Breast epithelium (tissue), 3 donors: ENCODE data around the gene STIM1.

ENCODE experiments used
- POLR2AphosphoS5 ChIP-seq, 3 donors: sonication (generic); formaldehyde crosslinking; IDR thresholded peaks; one replicate each; pipeline ENCODE4 v1.6.1; 2017; ENCODE audit warnings: antibody characterized with exemption in 3 of 3
- TF ChIP-seq, protein P1 (sequence below), 3 donors: fragments of 450-650 bp; IDR thresholded peaks; one replicate each; pipeline ENCODE4 v1.5.1; 2016 to 2017; ENCODE audit warnings: antibody characterized with exemption in 3 of 3, mild to moderate bottlenecking in 3 of 3, moderate library complexity in 3 of 3

DNA sequence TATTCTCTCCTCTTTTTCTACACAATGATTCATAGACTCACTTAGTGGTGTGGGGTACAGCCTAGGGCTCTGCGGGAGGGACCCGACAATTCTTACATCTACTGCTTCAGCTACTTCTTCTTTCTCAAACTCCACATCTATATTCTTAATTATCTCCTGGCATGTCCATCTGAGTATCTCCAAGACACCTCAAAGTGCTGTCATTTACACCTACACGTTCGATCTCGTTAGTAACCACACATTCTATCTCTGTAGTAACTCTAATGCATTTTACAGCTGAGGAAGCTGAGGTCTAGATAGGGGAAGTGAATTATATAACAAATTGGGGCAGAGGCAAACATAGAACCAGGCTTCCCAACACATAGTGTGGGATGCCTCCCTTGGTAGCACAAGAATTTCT lies 211.4 kb downstream of the STIM1 start:
- TF ChIP-seq, protein P1, sequence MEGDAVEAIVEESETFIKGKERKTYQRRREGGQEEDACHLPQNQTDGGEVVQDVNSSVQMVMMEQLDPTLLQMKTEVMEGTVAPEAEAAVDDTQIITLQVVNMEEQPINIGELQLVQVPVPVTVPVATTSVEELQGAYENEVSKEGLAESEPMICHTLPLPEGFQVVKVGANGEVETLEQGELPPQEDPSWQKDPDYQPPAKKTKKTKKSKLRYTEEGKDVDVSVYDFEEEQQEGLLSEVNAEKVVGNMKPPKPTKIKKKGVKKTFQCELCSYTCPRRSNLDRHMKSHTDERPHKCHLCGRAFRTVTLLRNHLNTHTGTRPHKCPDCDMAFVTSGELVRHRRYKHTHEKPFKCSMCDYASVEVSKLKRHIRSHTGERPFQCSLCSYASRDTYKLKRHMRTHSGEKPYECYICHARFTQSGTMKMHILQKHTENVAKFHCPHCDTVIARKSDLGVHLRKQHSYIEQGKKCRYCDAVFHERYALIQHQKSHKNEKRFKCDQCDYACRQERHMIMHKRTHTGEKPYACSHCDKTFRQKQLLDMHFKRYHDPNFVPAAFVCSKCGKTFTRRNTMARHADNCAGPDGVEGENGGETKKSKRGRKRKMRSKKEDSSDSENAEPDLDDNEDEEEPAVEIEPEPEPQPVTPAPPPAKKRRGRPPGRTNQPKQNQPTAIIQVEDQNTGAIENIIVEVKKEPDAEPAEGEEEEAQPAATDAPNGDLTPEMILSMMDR (IDR thresholded peaks at IDR 0.05): no peak
- no peak for TF ChIP-seq POLR2AphosphoS5 (IDR thresholded peaks at IDR 0.05)
